ENCODE measurements around the gene FHL5.

Gene FHL5, protein sequence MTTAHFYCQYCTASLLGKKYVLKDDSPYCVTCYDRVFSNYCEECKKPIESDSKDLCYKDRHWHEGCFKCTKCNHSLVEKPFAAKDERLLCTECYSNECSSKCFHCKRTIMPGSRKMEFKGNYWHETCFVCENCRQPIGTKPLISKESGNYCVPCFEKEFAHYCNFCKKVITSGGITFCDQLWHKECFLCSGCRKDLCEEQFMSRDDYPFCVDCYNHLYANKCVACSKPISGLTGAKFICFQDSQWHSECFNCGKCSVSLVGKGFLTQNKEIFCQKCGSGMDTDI

GRCh38 chr6:96562886-96563285 is at the start of gene FHL5:
Gene FHL5, plus strand, starts transcription at chr6:96563128. Its CDS starts 40,486 bp downstream, at chr6:96603614.
- TF ChIP-seq, protein P1, sequence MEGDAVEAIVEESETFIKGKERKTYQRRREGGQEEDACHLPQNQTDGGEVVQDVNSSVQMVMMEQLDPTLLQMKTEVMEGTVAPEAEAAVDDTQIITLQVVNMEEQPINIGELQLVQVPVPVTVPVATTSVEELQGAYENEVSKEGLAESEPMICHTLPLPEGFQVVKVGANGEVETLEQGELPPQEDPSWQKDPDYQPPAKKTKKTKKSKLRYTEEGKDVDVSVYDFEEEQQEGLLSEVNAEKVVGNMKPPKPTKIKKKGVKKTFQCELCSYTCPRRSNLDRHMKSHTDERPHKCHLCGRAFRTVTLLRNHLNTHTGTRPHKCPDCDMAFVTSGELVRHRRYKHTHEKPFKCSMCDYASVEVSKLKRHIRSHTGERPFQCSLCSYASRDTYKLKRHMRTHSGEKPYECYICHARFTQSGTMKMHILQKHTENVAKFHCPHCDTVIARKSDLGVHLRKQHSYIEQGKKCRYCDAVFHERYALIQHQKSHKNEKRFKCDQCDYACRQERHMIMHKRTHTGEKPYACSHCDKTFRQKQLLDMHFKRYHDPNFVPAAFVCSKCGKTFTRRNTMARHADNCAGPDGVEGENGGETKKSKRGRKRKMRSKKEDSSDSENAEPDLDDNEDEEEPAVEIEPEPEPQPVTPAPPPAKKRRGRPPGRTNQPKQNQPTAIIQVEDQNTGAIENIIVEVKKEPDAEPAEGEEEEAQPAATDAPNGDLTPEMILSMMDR (IDR thresholded peaks at IDR 0.05; ENCODE audit: insufficient read depth, low read length, missing control alignments) = no peak

DNA sequence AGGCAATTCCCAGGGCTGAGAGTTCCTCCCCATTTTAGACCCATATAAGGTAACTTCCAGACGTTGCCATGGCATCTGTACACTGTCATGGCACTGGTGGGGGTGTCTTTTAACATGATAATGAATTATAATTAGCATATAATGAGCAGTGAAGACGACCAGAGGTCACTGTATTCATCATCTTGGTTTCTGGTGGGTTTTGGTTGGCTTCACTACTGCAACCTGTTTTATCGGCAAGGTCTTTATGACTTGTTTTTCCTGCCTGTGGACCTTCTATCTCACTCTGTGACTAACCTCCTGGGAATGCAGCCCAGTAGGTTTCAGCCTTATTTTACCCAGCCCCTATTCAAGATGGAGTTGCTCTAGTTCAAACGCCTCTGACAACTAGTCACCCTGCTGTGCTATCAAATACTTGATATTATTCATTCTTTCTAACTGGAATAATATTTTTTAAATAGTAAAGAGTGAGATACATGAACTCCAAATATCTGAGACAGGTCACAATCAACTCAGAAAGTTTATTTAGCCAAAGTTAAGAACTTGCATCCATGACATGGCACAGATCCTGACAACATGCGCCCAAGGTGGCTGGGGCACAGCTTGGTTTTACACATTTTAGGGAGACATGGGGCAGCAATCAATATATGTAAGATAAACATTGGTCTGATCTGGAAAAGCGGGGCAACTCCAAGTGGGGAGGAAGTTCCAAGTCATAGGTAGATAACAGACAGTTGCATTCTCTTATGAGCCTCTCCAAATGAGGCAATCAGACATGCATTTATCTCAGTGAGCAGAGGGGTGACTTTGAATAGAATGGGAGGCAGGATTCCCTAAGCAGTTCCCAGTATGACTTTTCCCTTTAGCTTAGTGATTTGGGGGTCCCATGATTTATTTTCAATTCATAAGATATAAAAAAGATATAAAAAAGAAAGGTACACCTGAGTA is 42.5 kb upstream of the FHL5 start:
- peak overlapping the region; percentile 84 for H3K4me3 ChIP-seq (ENCODE audit: low read depth, low read length)
- TF ChIP-seq, protein P1 (IDR thresholded peaks at IDR 0.05; ENCODE audit: insufficient read depth, low read length, missing control alignments) = no peak
- ChIA-PET CTCF (no interaction called here), POLR2A (no interaction called here)
- no peak for DNase-seq (ENCODE audit: low read depth, low spot score)

More at GRCh38 chr6:96562886-96563285, at the start of gene FHL5:
- POLR2A ChIA-PET = no interaction called here
- CTCF ChIA-PET = no interaction called here
- no peak within 1 kb of the TSS for H3K4me3 ChIP-seq (ENCODE audit: low read depth, low read length)
- DNase-seq (ENCODE audit: low read depth, low spot score) = no peak

DNA sequence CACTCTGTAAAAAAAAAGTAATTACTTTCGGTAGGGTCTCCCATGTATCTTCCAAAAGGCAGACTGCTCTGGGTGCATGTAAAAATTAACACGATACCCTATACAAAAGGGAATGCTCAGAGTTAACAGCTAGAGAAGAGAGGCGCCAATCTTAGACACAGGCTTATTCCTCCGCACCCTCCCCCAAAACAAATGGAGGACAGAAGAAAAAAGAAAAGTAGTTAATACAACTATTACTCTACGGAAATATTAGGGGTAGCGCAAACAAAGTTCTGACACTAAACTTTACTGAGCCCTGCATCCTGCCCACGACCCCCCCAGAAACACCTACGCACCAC is 41.7 kb upstream of the FHL5 start:
- no peak for DNase-seq (ENCODE audit: low read depth, low spot score)
- TF ChIP-seq, protein P1 (IDR thresholded peaks at IDR 0.05; ENCODE audit: insufficient read depth, low read length, missing control alignments) = no peak
- ChIA-PET CTCF (no interaction called here), POLR2A (no interaction called here)
- H3K4me3 ChIP-seq (ENCODE audit: low read depth, low read length) = peak overlapping the region; percentile 84

- CTCF ChIA-PET = interaction anchor here (0.6 kb wide), 1 partner anchor 1531 kb away, joined by 3 read pairs; no protein-coding TSS in a partner anchor
- TF ChIP-seq, protein P1 (IDR thresholded peaks at IDR 0.05; ENCODE audit: insufficient read depth, low read length, missing control alignments) = peak; percentile 18
- DNase-seq (ENCODE audit: low read depth, low spot score) = peak; percentile 56
- POLR2A ChIA-PET = interaction anchor here (1.1 kb wide), 1 partner anchor 31 kb away, joined by 3 read pairs; no protein-coding TSS in a partner anchor
- peak within 1 kb of the TSS; percentile 84 for H3K4me3 ChIP-seq (ENCODE audit: low read depth, low read length)
Measured at GRCh38 chr6:96521644-96522464, 41.1 kb upstream of the FHL5 start, which contains the start of gene UFL1. Gene UFL1, plus strand, starts transcription at chr6:96521806. Its CDS starts 68 bp downstream, at chr6:96521874.

DNA sequence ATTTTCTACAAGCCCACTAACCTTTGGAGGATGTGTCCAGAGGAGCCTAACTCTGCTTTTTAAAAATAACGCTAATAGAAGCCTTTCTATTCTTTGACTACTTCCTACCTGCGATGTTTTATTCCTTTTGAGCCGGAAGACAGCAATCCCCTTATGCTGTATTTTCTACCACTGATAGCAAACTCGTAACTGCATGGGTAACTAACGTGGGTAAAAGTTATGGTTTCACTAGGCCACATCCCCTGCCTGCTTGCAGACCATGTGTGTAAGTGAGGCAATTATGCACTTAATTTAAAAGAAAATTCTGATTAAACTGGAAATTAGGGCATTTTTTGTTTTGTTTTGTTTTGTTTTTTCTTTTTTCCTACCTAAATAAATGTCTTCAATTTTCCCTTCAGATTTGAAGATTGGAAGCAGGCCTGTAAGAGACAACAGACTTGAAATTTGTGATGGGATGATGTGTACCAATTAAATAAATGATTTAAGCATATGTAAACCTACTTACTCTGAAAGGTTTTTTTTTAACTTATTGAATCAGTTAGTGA is 40.4 kb upstream of the FHL5 start:
- POLR2A ChIA-PET = interaction anchor here (1.1 kb wide), 1 partner anchor 30 kb away, joined by 3 read pairs; no protein-coding TSS in a partner anchor
- CTCF ChIA-PET = no interaction called here
- TF ChIP-seq, protein P1 (IDR thresholded peaks at IDR 0.05; ENCODE audit: insufficient read depth, low read length, missing control alignments) = no peak
- no peak for DNase-seq (ENCODE audit: low read depth, low spot score)
- peak overlapping the region; percentile 84 for H3K4me3 ChIP-seq (ENCODE audit: low read depth, low read length)
